HPDE6-E6E7 (cell line): Measurements from ENCODE around the gene TRAP1.

Experiments
- DNase-seq: peaks from one replicate; pipeline ENCODE4 v3.0.0; 2011; ENCODE audit warnings: missing footprints; ENCODE audit errors: extremely low spot score

Gene TRAP1

GRCh38 chr16:3651461-3652372 is 65.6 kb downstream of the TRAP1 start:
- no peak for DNase-seq

DNA sequence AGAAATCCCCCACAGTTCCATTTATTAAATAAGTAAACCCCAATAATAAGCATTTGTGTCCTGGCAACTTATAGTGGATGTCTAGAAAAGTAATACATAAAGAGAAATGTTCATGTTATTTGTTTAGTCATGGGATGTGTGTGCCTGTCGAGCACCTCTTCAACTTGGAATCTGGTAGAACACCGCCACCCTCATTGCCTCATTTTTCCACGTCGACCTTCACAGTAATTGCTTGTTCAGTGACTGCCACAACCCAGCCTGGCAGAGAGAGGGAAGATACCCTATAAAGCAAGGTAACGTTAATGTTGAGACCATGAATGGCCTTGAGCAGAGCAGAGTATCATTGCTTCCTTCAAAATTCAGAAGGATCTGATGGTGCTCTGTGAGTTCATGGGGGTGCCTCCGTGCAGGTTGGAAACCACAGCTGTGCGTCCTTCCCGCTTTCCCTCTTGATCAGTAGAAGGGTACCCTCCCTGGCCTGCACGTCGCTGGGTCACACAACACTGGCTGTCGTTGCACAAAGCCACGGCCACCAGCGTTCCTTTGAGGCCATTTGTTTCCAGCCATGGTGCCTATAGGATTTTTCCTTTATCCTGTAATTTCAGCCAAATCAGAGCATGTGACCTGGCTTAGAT is 66.6 kb downstream of the TRAP1 start:
- no peak for DNase-seq

- peak; percentile 38 for DNase-seq
Measured at GRCh38 chr16:3646348-3646920, 70.9 kb downstream of the TRAP1 start.

- no peak for DNase-seq
Measured at GRCh38 chr16:3645504-3646347, 71.6 kb downstream of the TRAP1 start.

GRCh38 chr16:3645108-3645503 is 72.2 kb downstream of the TRAP1 start:
- DNase-seq = no peak

DNA sequence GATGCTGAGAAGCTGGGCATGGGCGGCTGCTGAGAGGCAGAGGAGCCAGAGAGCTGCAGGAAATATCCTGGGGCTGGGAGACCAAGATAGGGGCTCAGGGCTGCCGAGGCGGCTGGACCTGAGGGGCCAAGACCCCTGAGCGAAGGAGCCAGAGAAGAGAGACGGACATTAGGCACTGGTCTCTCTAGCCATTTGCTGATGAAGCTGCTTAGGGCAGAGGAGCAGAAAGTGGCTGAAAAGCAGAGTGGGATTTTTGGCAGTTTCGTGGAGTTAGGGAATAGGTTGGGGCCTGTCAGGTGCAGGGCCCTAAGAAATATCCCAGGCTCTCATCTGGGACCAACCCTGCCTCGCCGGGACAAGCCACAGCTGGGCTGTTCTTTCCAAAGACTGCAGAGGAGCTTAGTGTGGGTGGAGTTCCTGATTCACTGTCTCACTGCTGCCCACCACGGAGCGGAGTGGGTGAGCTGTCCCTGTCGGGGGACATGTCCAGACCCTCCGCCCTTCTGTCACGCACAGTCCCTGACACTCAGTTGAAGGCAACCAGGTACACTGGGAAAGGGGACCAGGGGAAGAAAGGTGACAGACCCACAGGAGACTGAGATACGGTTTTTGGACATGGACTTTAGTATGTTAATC is 74.1 kb downstream of the TRAP1 start:
- DNase-seq = no peak

DNA sequence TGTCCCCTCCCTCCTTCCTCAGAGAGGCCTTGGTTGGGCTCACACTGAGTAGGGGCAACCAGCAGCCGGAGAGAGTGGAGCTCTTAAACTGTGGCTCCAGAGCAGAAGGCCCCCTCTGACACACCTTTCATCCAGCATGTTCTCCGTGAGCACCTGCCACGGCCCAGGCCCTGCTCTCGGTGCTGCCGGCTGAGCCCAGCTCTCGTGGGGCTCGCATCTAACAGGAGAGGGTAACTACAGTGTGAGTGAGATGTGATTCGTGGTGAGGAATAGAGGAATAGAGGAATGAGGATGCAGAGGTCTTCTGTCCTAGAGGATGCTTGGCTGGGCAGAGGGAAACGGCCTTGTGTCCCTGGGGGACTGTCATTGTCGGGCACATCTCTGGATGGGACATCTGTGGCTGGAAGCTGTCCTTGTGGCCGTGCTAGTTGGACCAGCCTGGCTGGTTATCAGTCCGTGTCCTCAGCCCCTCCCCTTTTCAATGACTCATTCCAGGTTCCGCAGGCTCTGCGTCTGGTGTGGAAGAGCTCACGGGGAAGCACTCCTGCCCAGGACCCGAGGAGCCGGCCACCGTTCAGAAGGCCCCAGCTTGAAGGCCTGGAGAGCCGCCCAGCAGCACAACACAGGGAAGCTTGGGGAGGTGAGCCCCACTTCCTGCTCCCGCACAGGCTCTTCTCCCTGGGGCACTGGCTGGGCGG is 74.8 kb downstream of the TRAP1 start:
- DNase-seq = peak; percentile 85

DNA sequence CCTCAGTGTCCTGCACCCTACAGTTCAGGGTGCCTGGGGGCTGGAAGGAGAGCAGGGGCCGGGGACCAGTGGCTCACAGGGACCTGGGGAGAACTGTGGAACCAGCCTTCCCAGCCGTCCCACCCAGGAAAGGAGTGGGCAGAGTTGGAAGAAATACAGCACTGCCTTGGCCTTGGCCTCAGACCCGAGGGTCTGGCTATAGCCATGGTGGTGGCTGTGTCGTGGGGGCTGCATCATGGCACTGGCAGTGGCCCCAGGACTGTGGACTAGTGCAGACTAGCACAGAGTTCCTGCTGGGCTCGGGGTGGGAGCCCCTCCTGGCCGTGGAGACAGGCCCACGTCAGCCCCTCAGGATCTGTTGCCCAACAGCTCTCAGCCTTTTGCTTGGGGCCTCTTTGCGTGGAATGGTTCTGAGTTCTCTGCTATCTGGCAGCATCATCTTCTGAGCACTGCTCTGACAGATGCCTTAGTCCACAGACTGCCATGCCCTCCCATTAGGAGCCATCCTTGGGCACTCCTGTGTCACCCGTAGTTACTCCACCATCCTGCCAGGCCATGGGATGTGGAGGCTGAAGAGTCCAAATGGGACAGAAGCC is 75.4 kb downstream of the TRAP1 start:
- DNase-seq = no peak

GRCh38 chr16:3640632-3641501 is 76.5 kb downstream of the TRAP1 start:
- no peak for DNase-seq

DNA sequence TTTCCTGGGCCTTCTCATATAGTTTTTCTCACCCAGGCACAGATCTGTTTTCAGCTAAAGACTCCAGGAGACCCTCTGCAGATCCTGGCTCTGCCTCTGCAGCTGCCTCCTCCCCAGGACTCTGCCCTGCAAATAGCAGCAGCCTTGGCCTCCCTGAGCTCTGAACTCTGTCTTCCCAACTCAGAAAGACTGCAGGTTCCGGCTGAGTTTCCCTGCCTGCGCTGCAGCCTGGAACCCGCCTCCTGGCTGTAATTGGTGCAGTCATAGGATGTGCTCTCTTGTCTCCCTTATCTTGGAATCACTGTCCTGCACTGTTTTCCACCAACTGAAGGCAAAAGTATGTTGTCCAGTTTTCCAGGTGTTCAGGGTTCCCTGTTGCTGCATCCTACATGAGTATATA is 77.1 kb downstream of the TRAP1 start:
- no peak for DNase-seq

GRCh38 chr16:3638916-3639644 is 78.2 kb downstream of the TRAP1 start:
- DNase-seq = no peak

GRCh38 chr16:3637371-3637923 is 79.9 kb downstream of the TRAP1 start:
- DNase-seq = no peak

DNA sequence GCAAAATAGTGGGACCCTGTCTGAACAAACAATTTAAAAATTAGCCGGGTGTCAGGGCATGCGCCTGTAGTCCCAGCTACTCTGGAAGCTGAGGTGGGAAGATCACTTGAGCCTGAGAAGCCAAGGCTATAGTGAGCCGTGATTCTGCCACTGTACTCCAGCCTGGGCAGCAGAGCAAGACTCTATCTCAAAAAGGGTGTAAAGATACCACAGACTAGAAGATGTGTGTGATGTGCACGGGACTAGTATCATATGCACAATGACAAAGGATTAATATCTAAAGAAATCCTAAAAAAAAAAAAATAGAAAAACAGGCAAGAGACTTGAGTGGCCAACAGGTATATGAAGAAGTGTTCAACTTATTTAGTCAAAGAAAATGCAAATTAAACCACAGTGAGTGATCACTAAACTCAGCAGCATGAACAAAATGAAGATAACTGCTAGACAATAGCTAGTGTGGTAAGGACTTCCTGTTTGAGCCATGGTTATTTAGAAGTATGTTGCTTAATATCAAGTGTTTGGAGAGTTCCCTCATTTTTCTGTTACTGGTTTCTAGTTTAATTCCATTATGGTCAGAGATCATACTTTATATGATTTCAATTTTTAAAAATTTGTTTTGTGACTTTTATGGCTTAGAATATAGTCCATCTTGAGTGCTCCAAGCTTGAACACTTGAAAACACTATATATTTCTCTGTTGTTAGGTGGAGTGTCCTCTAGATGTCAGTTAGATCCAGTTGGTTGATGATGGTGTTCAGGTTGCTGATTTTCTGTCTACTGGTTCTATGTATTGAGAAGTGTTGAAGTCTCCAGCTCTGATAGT is 91.2 kb downstream of the TRAP1 start:
- no peak for DNase-seq

- DNase-seq = no peak
Measured at GRCh38 chr16:3625331-3625730, 92.0 kb downstream of the TRAP1 start.

DNA sequence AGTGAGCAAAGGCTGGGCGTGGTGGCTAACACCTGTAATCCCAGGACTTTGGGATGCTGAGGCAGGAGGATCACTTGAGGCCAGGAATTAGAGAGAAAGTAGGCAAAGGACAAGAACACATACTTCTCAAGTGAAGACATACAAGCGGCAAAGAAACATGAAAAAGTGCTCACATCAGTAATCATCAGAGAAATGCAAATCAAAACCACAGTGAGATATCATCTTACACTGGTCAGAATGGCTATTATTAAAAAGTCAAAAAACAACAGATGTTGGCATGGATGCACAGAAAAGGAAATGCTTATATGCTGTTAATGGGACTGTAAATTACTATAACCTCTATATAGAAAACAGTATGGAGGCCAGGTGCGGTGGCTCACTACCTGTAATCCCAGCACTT is 93.7 kb downstream of the TRAP1 start:
- DNase-seq = no peak

DNA sequence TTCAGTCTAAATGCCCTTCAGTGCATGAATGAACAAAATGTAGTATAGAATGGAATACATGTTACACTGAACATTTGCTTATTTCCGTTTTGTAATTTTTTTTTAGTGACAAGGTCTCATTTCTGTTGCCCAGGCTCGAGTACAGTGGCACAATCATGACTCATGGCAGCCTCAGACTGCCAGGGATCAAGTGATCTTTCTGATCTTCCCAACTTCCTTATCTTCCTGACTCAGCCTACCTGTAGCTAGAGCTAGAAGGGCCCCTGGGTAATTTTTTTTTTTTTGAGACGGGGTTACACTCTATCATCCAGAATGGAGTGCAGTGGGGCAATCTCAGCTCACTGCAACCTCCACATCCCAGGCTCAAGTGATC is 98.6 kb downstream of the TRAP1 start:
- DNase-seq = peak; percentile 40
